HFF-Myc (cell line): ENCODE measurements around the gene NCBP2L.
"Not testable (repeated sequence)": the region's sequence is repeated elsewhere in the genome, so short reads cannot be mapped to it uniquely, and the experiment has no call there.

ENCODE experiments used
- DNase-seq: peaks from one replicate; pipeline ENCODE4 v3.0.0-alpha.2; 2011; ENCODE audit warnings: low read depth; ENCODE audit errors: extremely low read depth
- H3K4me3 ChIP-seq: replicated peaks from 2 replicates; pipeline ENCODE4 v1.5.1; 2011; ENCODE audit warnings: low read depth, mild to moderate bottlenecking, control low read depth, low read length
- CTCF ChIP-seq: IDR thresholded peaks from 2 replicates; pipeline ENCODE4 v1.5.1; 2012; ENCODE audit warnings: mild to moderate bottlenecking, low read depth, low read length, control low read depth; ENCODE audit errors: missing control alignments

NCBP2L gene

DNA sequence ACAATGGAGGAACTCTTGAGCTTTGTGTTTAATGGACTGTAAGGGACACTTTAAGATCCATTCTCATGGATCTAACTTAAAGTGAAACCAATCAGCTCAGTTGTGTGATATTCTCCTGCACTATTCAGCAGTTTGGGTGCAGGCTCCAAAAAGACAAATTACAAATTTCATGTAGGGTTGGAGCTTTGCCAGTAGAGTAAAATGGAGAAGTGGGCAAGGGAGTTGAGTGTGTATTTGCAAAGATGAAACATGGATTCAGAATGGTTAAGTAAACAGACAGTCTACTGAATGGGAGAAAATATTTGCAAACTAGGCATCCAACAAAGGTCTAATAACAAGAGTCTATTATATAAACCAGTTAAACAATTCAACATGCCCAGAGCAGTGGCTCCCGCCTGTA, 26.9 kb downstream of the NCBP2L start:
- TF ChIP-seq CTCF, result no peak
- DNase-seq, result no peak
- H3K4me3 ChIP-seq, result no peak overlapping the region

GRCh38 chrX:107805179-107805578, 27.6 kb downstream of the NCBP2L start:
- DNase-seq, result no peak
- no peak for TF ChIP-seq CTCF
- H3K4me3 ChIP-seq, result no peak overlapping the region

GRCh38 chrX:107810053-107810452, 32.5 kb downstream of the NCBP2L start:
- H3K4me3 ChIP-seq, DNase-seq: not testable (repeated sequence)

DNA sequence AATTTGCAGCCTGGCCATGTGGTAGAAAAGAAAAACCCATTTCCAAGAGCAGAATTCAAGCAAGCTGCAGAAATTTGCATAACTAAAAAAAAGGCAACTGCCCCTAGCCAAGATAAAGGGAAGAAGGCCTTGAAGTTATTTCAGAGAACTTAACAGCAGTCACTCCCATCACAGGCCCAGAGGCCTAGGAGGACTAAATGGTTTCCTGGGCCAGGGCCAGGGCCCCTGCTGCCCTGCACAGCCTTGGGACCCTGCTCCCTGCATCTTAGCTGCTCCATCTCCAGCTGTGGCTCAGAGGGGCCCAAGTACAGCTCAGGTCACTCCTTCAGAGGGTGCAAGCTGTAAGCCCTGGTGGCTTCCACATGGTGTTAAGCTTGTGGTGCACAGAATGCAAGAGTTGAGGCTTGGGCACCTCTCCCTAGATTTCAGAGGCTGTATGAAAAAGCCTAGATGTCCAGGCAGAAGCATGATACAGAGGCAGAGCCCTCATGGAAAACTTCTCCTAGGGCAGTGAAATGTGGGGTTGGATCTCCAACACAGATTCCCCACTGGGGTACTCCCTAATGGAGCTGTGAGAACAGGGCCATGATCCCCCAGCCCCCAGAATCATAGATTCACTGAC, 41.5 kb downstream of the NCBP2L start:
- no peak for TF ChIP-seq CTCF
- DNase-seq, result no peak

DNA sequence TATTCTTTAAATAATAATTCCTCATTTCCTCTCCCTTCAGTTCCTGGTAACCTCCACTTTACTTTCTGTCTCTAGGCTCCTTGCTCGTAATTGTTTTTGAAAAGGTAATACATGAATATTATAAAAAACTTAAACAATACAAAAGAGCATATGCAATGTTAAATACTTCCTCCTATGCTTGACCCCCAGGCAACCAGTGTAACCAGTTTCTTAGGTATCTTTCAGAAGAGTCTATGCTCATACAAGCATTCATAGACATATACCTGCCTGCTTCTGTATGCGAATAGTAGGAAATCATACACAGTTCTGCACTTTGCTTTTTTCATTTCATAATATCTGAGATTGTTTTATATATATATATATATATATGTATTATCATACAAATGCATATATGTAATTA, 45.5 kb downstream of the NCBP2L start:
- no peak overlapping the region for H3K4me3 ChIP-seq
- TF ChIP-seq CTCF, result no peak
- DNase-seq, result no peak

More for the DNA sequence above, 41.5 kb downstream of the NCBP2L start:
- no peak overlapping the region for H3K4me3 ChIP-seq

DNA sequence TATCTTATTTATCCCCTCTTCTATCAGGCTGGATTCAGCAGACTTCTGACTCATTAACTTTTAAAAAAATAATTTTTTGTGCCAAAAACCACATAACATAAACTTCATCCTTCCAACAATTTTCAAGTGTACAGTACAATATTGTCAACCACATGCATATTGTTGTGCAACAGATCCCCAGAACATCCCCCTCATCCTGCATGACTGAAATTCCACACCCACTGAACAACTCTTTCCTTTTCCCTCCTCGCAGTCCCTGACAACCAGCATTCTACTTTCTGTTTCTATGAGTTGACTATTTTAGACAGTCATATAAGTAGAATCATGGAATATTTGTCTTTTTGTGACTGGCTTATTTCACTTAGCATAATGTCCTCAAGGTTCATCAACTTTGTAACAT, 45.9 kb downstream of the NCBP2L start:
- no peak for TF ChIP-seq CTCF
- H3K4me3 ChIP-seq, result no peak overlapping the region
- no peak for DNase-seq

GRCh38 chrX:107825698-107826237, 48.2 kb downstream of the NCBP2L start, which contains the start of gene MID2:
MID2 (plus strand) TSS chrX:107825866; CDS start chrX:107826427, 561 bp downstream.
- no peak for DNase-seq
- peak within 1 kb of the TSS; percentile 33 for H3K4me3 ChIP-seq
- no peak for TF ChIP-seq CTCF
